ENCODE results near the gene UVSSA.
"Not testable (repeated sequence)": the region's sequence is repeated elsewhere in the genome, so short reads cannot be mapped to it uniquely, and the experiment has no call there.

The UVSSA gene

GRCh38 chr4:1416051-1416947 is 69.3 kb downstream of the UVSSA start:
- no peak for DNase-seq (ENCODE audit: low read depth in 2 of 2, low spot score in 1 of 2)

DNA sequence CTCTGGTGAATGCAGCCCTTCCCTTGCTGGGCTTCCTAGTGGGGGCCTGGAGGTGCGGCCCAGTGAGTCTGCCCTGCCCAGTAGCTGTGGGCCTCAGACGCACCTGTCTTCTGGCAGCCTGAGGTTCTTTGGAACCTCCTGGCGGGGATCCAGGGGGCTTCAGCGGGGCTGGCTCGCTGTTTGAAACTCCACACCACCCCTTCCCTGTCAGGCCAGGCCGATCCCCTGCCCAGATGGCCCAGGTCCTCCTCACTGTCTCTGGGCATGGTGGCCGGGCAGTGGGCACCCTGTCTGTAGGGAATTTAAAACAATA is 69.9 kb downstream of the UVSSA start:
- no peak for DNase-seq (ENCODE audit: low read depth in 2 of 2, low spot score in 1 of 2)

- no peak for DNase-seq (ENCODE audit: low read depth in 2 of 2, low spot score in 1 of 2)
Measured at GRCh38 chr4:1417522-1418390, 70.7 kb downstream of the UVSSA start.

- no peak for DNase-seq (ENCODE audit: low read depth in 2 of 2, low spot score in 1 of 2)
Measured at GRCh38 chr4:1418494-1419285, 71.7 kb downstream of the UVSSA start.

GRCh38 chr4:1419708-1420107 is 72.7 kb downstream of the UVSSA start:
- DNase-seq (ENCODE audit: low read depth in 2 of 2, low spot score in 1 of 2): no peak

DNA sequence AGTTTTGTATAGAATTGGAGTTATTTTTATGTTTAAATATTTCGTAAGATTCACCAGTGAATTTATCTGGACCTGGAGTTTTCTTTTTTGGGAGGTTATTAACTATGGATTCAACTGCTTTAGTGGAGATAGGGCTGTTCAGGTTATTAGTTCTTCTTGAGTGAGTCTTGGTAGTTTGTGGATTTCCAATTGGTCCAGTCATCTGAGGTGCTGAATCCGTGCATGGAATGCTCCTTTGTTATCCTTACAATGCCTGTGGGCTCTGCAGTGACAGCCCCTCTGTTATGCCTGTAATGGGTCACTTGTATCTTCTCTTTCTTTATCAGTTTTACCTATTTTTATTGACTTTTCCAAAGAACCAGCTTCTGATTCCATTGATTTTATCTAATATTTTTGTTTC is 74.6 kb downstream of the UVSSA start:
- DNase-seq (ENCODE audit: low read depth in 2 of 2, low spot score in 1 of 2): no peak

DNA sequence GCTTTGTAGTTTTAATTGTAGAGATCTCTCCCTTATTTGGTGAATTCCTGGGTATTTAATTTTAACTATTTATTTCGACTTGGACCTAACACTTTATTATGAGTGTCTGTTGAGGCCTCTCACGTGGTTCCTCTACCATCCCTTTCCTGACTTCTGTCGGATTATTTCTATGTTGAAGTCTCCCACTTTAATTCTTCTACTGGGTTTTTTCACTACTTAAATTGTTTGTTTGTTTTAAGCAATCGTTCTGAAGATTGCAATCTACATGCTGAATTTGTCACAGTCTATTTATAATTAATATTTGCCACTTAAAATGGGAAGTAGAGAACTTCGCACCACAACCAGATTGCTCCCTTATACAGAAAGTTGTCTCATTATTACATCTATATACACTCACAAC is 80.0 kb downstream of the UVSSA start:
- no peak for DNase-seq (ENCODE audit: low read depth in 2 of 2, low spot score in 1 of 2)

DNA sequence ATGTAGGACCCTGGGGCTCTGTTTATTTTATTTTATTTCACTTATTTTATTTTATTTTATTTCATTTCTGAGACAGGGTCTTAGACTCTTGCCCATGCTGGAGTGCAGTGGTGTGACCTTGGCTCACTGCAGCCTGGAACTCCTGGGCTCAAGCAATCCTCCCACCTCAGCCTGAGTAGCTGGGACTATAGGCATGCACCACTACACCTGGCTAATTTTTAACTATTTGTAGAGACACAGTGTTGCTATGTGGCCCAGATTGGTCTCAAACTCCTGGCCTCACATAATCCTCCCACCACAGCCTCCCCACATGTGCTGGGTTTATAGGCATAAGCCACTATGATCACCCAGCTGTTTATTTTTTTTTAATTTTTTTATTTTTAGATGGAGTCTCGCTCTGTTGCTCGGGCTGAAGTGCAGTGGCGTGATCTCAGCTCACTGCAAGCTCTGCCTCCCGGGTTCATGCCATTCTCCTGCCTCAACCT is 96.7 kb downstream of the UVSSA start:
- DNase-seq (ENCODE audit: low read depth in 2 of 2, low spot score in 1 of 2): not testable (repeated sequence)
